OCI-LY7 (cell line): ENCODE data around the gene SERPING1. TPM values are rescaled to one million over a fixed set of nuclear protein-coding genes. Genes with fewer than 3 reads are reported as not detected.

Experiments
- BruUV-seq: library from RNA; stranded (reverse); fragments of 400-500 nt; replicated peaks from 2 replicates; lab custom pipeline; 2021; lab: Mats Ljungman, UMichigan
- CTCF ChIA-PET: fragments of 300-600 bp; sonication (Branson Sonifier 250); formaldehyde crosslinking; loops from one replicate; lab custom pipeline; 2022; ENCODE audit warnings: antibody characterized with exemption; ENCODE audit not compliant: unreplicated experiment; lab: Charles Lee
- POLR2A ChIA-PET: fragments of 300-600 bp; sonication (Branson Sonifier 250); formaldehyde crosslinking; loops from one replicate; lab custom pipeline; 2022; ENCODE audit warnings: antibody characterized with exemption; lab: Charles Lee
- DNase-seq: peaks from one replicate; pipeline ENCODE4 v3.0.0-alpha.2; 2015; ENCODE audit warnings: low spot score
- H2AFZ ChIP-seq: fragments of 200-600 bp; sonication (generic), shearing (Covaris generic); 2 replicates; pipeline ENCODE4 v1.6.1; 2014; ENCODE audit warnings: mild to moderate bottlenecking, antibody characterized with exemption, low read length, moderate library complexity
- H3K27ac ChIP-seq: fragments of 200-600 bp; sonication (generic); 2 replicates; pipeline ENCODE4 v1.5.1; 2014; ENCODE audit warnings: mixed run types, low read depth, mild to moderate bottlenecking, moderate library complexity, low read length, inconsistent platforms; ENCODE audit not compliant: poor library complexity, severe bottlenecking
- H3K36me3 ChIP-seq: fragments of 200-600 bp; sonication (generic); 2 replicates; pipeline ENCODE4 v1.6.1; 2014; ENCODE audit warnings: mild to moderate bottlenecking, antibody characterized with exemption, low read length, moderate library complexity, mixed read lengths; ENCODE audit not compliant: insufficient read depth
- H3K4me1 ChIP-seq: fragments of 200-600 bp; sonication (generic); 2 replicates; pipeline ENCODE4 v1.5.1; 2014; ENCODE audit warnings: mild to moderate bottlenecking, low read length; ENCODE audit not compliant: insufficient read depth, poor library complexity, severe bottlenecking
- H3K4me2 ChIP-seq: fragments of 200-600 bp; sonication (generic); 2 replicates; pipeline ENCODE4 v1.6.1; 2014; ENCODE audit warnings: mild to moderate bottlenecking, low read length
- H3K4me3 ChIP-seq: fragments of 200-600 bp; sonication (generic); 2 replicates; pipeline ENCODE4 v1.5.1; 2014; ENCODE audit warnings: mild to moderate bottlenecking, low read depth, low read length; ENCODE audit not compliant: poor library complexity, severe bottlenecking
- H3K79me2 ChIP-seq: fragments of 200-600 bp; sonication (generic); 2 replicates; pipeline ENCODE4 v1.6.1; 2016; ENCODE audit warnings: low read depth, mild to moderate bottlenecking, low read length, moderate library complexity, mixed read lengths; ENCODE audit not compliant: insufficient read depth
- H3K9me2 ChIP-seq: fragments of 200-600 bp; sonication (generic); 2 replicates; pipeline ENCODE4 v1.6.1; 2016; ENCODE audit warnings: mild to moderate bottlenecking, low read length, mixed read lengths; ENCODE audit not compliant: insufficient read depth
- H3K9me3 ChIP-seq: fragments of 200-600 bp; sonication (generic); 2 replicates; pipeline ENCODE4 v1.6.1; 2014; ENCODE audit warnings: mild to moderate bottlenecking, mixed run types, low read length, mixed read lengths
- H4K20me1 ChIP-seq: fragments of 200-600 bp; sonication (generic); 2 replicates; pipeline ENCODE4 v1.6.1; 2014; ENCODE audit warnings: mild to moderate bottlenecking, antibody characterized with exemption, low read length, moderate library complexity, mixed read lengths; ENCODE audit not compliant: insufficient read depth
- CTCF ChIP-seq: fragments of 200-600 bp; sonication (generic); conservative IDR thresholded peaks from 2 replicates; pipeline ENCODE4 v1.5.1; 2014; ENCODE audit warnings: mild to moderate bottlenecking, antibody characterized with exemption, low read length, moderate library complexity, mixed read lengths
- EZH2phosphoT487 ChIP-seq: fragments of 200-600 bp; sonication (generic); IDR thresholded peaks from 2 replicates; pipeline ENCODE4 v1.6.1; 2018; ENCODE audit warnings: low read depth, borderline replicate concordance, mild to moderate bottlenecking, mixed run types, antibody characterized with exemption, low read length, moderate library complexity, mixed read lengths
- intact Hi-C: fragments of 100-400 bp; cut with micrococcal nuclease; formaldehyde crosslinking; loops from one replicate; pipeline ENCODE4 v1.10.0; 2022; ENCODE audit not compliant: unreplicated experiment
- microRNA-seq: library from miRNA; unstranded; fragments of <30 nt; microRNA quantifications from one replicate; pipeline ENCODE4 v1.2.0, GENCODE V29; 2022; ENCODE audit warnings: borderline replicate concordance
- small RNA-seq: library from RNA; depleted of rRNA; stranded (forward); fragments of <200 nt; gene quantifications from one replicate; pipeline ENCODE3, GENCODE V24; 2014
- total RNA-seq, 2 experiments: library from RNA; depleted of rRNA in 1 of 2; stranded (reverse); fragments of >200 nt in 1 of 2; shearing (Covaris generic) in 1 of 2; gene quantifications; 2 replicates each; pipeline ENCODE4 v1.2.3, GENCODE V29; 2014 to 2022

The SERPING1 gene
- total RNA-seq, 2 experiments from 2014 or later = not detected

- peak; percentile 38 for DNase-seq
- no peaks in the 10 kb centered on the region for H3K9me3 ChIP-seq
- ChIA-PET POLR2A (interaction anchor here (0.5 to 0.7 kb wide), 3 partner anchors 35 to 149 kb away, joined by 3 to 5 read pairs (median 4); no protein-coding TSS in a partner anchor), CTCF (interaction anchor here (1.0 kb wide), 1 partner anchor 22 kb away, joined by 3 read pairs; no protein-coding TSS in a partner anchor)
- peaks cover 8% of the 10 kb centered on the region for H3K4me1 ChIP-seq
- H3K4me2 ChIP-seq = no peak overlapping the region
- H3K79me2 ChIP-seq = peaks cover 18% of the 10 kb centered on the region
- no peak overlapping the region for H2AFZ ChIP-seq
- peaks cover 40% of the 10 kb centered on the region for H3K36me3 ChIP-seq
- 0 out of 2 replicates have a peak, but pooled peaks cover 7% of the 10 kb centered on the region for H4K20me1 ChIP-seq
- no peak overlapping the region for H3K4me3 ChIP-seq
- TF ChIP-seq CTCF = peak; percentile 55
- TF ChIP-seq EZH2phosphoT487 = no peak
- no peak overlapping the region for H3K27ac ChIP-seq
- H3K9me2 ChIP-seq = no peaks in the 10 kb centered on the region
- intact Hi-C loops = no loop called here
- BruUV-seq = no TSS peak
Observed at GRCh38 chr11:57662893-57663292, 65.4 kb downstream of the SERPING1 start.

DNA sequence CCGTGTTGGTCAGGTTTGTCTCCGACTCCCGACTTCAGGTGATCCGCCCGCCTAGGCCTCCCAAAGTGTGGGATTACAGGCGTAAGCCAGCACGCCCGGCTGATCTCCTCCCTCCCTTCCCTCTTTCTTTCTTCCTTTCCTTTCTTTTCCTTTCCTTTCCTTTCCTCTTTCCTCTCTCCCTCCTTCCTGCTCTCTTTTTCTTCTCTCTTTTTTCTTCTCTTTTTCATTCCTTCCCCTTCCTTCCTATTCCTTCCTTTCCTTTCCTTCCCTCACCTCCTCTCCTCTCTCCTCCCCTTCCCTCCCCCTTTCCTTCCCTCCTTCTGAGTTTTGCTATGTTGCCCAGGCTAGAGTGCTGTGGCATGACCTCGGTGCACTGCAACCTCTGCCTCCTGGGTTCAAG, 66.5 kb downstream of the SERPING1 start:
- H2AFZ ChIP-seq = no peak overlapping the region
- no peaks in the 10 kb centered on the region for H3K9me3 ChIP-seq
- intact Hi-C loops = no loop called here
- H3K4me1 ChIP-seq = peaks cover 8% of the 10 kb centered on the region
- no peak overlapping the region for H3K4me3 ChIP-seq
- ChIA-PET POLR2A (interaction anchor here (0.7 kb wide), 1 partner anchor 79 kb away, joined by 4 read pairs; no protein-coding TSS in a partner anchor), CTCF (no interaction called here)
- TF ChIP-seq EZH2phosphoT487 (no peak), CTCF (no peak)
- no peaks in the 10 kb centered on the region for H3K9me2 ChIP-seq
- H3K4me2 ChIP-seq = no peak overlapping the region
- H3K79me2 ChIP-seq = peaks cover 16% of the 10 kb centered on the region
- no TSS peak for BruUV-seq
- DNase-seq = no peak
- H4K20me1 ChIP-seq = peaks cover 4% of the 10 kb centered on the region
- no peak overlapping the region for H3K27ac ChIP-seq
- peaks cover 40% of the 10 kb centered on the region for H3K36me3 ChIP-seq

Small RNA genes lying within 50 kb of the gene (microRNA-seq; reads per million reads assigned to microRNA genes)
- gene MIR130A = 12.1 reads per million, percentile 17 among the genes with 10 or more reads in this experiment

Small RNA genes lying within 50 kb of the gene (small RNA-seq; reads per million reads assigned to genes)
- not detected for gene MIR130A

Other genes with a start within 250 kb of the SERPING1 start
- gene PRG3, start 216.5 kb upstream of the SERPING1 start, total RNA-seq (2014; rRNA removed; shearing (Covaris generic)) = not detected in 2 replicates
- gene PRG3, start 216.5 kb upstream of the SERPING1 start, total RNA-seq (2022) = not detected in 2 replicates
- gene PRG2, start 207.0 kb upstream of the SERPING1 start, total RNA-seq (2014; rRNA removed; shearing (Covaris generic)) = 0.28 TPM in 1 of 2 replicates, not detected in the other
- gene PRG2, start 207.0 kb upstream of the SERPING1 start, total RNA-seq (2022) = 1.1 and 1.2 TPM in 2 replicates
- gene SLC43A3, start 170.6 kb upstream of the SERPING1 start, total RNA-seq (2014; rRNA removed; shearing (Covaris generic)) = 38.4 and 41.3 TPM in 2 replicates
- 55.5 and 62.1 TPM in 2 replicates for gene SLC43A3, start 170.6 kb upstream of the SERPING1 start, total RNA-seq (2022)
- gene RTN4RL2, start 137.2 kb upstream of the SERPING1 start, total RNA-seq (2014; rRNA removed; shearing (Covaris generic)) = 0.25 and 0.41 TPM in 2 replicates
- 2.3 and 4.2 TPM in 2 replicates for gene RTN4RL2, start 137.2 kb upstream of the SERPING1 start, total RNA-seq (2022)
- 47.1 and 61.1 TPM in 2 replicates for gene SLC43A1, start 82.0 kb upstream of the SERPING1 start, total RNA-seq (2014; rRNA removed; shearing (Covaris generic))
- gene SLC43A1, start 82.0 kb upstream of the SERPING1 start, total RNA-seq (2022) = 78.6 and 87.0 TPM in 2 replicates
- gene TIMM10, start 66.9 kb upstream of the SERPING1 start, total RNA-seq (2014; rRNA removed; shearing (Covaris generic)) = 163 and 195 TPM in 2 replicates
- 204 and 258 TPM in 2 replicates for gene TIMM10, start 66.9 kb upstream of the SERPING1 start, total RNA-seq (2022)
- not detected in 2 replicates for gene SMTNL1, start 60.1 kb upstream of the SERPING1 start, total RNA-seq (2014; rRNA removed; shearing (Covaris generic))
- gene SMTNL1, start 60.1 kb upstream of the SERPING1 start, total RNA-seq (2022) = not detected in 2 replicates
- 64.7 and 68.9 TPM in 2 replicates for gene UBE2L6, start 30.0 kb upstream of the SERPING1 start, total RNA-seq (2014; rRNA removed; shearing (Covaris generic))
- gene UBE2L6, start 30.0 kb upstream of the SERPING1 start, total RNA-seq (2022) = 51.7 and 56.1 TPM in 2 replicates
- 0.54 and 0.85 TPM in 2 replicates for gene YPEL4, start 52.2 kb downstream of the SERPING1 start, total RNA-seq (2014; rRNA removed; shearing (Covaris generic))
- 0.52 and 0.55 TPM in 2 replicates for gene YPEL4, start 52.2 kb downstream of the SERPING1 start, total RNA-seq (2022)
- 18.3 and 18.5 TPM in 2 replicates for gene CLP1, start 60.1 kb downstream of the SERPING1 start, total RNA-seq (2014; rRNA removed; shearing (Covaris generic))
- 18.1 and 20.8 TPM in 2 replicates for gene CLP1, start 60.1 kb downstream of the SERPING1 start, total RNA-seq (2022)
- gene ZDHHC5, start 70.4 kb downstream of the SERPING1 start, total RNA-seq (2014; rRNA removed; shearing (Covaris generic)) = 23.4 and 27.5 TPM in 2 replicates
- gene ZDHHC5, start 70.4 kb downstream of the SERPING1 start, total RNA-seq (2022) = 46.1 and 57.4 TPM in 2 replicates
- 11.9 and 17.5 TPM in 2 replicates for gene MED19, start 114.5 kb downstream of the SERPING1 start, total RNA-seq (2014; rRNA removed; shearing (Covaris generic))
- gene MED19, start 114.5 kb downstream of the SERPING1 start, total RNA-seq (2022) = 11.1 and 12.6 TPM in 2 replicates
- 53.3 and 54.9 TPM in 2 replicates for gene TMX2, start 114.9 kb downstream of the SERPING1 start, total RNA-seq (2014; rRNA removed; shearing (Covaris generic))
- gene TMX2, start 114.9 kb downstream of the SERPING1 start, total RNA-seq (2022) = 60.2 and 66.9 TPM in 2 replicates
- gene SELENOH, start 143.8 kb downstream of the SERPING1 start, total RNA-seq (2014; rRNA removed; shearing (Covaris generic)) = 181 and 229 TPM in 2 replicates
- gene SELENOH, start 143.8 kb downstream of the SERPING1 start, total RNA-seq (2022) = 144 and 169 TPM in 2 replicates
- gene BTBD18, start 154.1 kb downstream of the SERPING1 start, total RNA-seq (2014; rRNA removed; shearing (Covaris generic)) = not detected in 2 replicates
- gene BTBD18, start 154.1 kb downstream of the SERPING1 start, total RNA-seq (2022) = not detected in 2 replicates
- 5.1 and 6.7 TPM in 2 replicates for gene CTNND1, start 164.1 kb downstream of the SERPING1 start, total RNA-seq (2014; rRNA removed; shearing (Covaris generic))
- 5.3 and 9.0 TPM in 2 replicates for gene CTNND1, start 164.1 kb downstream of the SERPING1 start, total RNA-seq (2022)